H1 (cell line): ENCODE results near the gene SLC24A3.

Experiments
- BRCA1 ChIP-seq: IDR thresholded peaks from 2 replicates; pipeline ENCODE4 v1.6.1; 2012; ENCODE audit warnings: low read depth, low read length, improper control_type of control experiment
- TF ChIP-seq, protein P1 (sequence below), 3 experiments: IDR thresholded peaks; 1 replicate in 2 of 3; 2 replicates in 1 of 3; pipeline versions ENCODE4 v1.5.1 to v1.6.1; 2011; ENCODE audit warnings: low read length in 3 of 3, mild to moderate bottlenecking in 3 of 3, inconsistent platforms in 2 of 3, low read depth in 1 of 3, moderate library complexity in 1 of 3; ENCODE audit not compliant: insufficient read depth in 1 of 3; ENCODE audit errors: control extremely low read depth in 1 of 3
- TF ChIP-seq, protein P2 (sequence below): IDR thresholded peaks from 2 replicates; pipeline ENCODE4 v1.6.1; 2011; ENCODE audit warnings: low read depth, mild to moderate bottlenecking, low read length; ENCODE audit not compliant: insufficient read depth

GRCh38 chr20:19697415-19697814 lies 485.0 kb downstream of the SLC24A3 start:
- TF ChIP-seq, protein P1, sequence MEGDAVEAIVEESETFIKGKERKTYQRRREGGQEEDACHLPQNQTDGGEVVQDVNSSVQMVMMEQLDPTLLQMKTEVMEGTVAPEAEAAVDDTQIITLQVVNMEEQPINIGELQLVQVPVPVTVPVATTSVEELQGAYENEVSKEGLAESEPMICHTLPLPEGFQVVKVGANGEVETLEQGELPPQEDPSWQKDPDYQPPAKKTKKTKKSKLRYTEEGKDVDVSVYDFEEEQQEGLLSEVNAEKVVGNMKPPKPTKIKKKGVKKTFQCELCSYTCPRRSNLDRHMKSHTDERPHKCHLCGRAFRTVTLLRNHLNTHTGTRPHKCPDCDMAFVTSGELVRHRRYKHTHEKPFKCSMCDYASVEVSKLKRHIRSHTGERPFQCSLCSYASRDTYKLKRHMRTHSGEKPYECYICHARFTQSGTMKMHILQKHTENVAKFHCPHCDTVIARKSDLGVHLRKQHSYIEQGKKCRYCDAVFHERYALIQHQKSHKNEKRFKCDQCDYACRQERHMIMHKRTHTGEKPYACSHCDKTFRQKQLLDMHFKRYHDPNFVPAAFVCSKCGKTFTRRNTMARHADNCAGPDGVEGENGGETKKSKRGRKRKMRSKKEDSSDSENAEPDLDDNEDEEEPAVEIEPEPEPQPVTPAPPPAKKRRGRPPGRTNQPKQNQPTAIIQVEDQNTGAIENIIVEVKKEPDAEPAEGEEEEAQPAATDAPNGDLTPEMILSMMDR (IDR thresholded peaks at IDR 0.05; ENCODE audit: control extremely low read depth in 1 of 3, insufficient read depth in 1 of 3, low read depth in 1 of 3, low read length in 3 of 3) = no peak
- TF ChIP-seq, protein P2, sequence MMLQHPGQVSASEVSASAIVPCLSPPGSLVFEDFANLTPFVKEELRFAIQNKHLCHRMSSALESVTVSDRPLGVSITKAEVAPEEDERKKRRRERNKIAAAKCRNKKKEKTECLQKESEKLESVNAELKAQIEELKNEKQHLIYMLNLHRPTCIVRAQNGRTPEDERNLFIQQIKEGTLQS = no peak
- TF ChIP-seq BRCA1 = no peak
